ENCODE data around the gene P4HTM.

P4HTM gene, protein sequence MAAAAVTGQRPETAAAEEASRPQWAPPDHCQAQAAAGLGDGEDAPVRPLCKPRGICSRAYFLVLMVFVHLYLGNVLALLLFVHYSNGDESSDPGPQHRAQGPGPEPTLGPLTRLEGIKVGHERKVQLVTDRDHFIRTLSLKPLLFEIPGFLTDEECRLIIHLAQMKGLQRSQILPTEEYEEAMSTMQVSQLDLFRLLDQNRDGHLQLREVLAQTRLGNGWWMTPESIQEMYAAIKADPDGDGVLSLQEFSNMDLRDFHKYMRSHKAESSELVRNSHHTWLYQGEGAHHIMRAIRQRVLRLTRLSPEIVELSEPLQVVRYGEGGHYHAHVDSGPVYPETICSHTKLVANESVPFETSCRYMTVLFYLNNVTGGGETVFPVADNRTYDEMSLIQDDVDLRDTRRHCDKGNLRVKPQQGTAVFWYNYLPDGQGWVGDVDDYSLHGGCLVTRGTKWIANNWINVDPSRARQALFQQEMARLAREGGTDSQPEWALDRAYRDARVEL

DNA sequence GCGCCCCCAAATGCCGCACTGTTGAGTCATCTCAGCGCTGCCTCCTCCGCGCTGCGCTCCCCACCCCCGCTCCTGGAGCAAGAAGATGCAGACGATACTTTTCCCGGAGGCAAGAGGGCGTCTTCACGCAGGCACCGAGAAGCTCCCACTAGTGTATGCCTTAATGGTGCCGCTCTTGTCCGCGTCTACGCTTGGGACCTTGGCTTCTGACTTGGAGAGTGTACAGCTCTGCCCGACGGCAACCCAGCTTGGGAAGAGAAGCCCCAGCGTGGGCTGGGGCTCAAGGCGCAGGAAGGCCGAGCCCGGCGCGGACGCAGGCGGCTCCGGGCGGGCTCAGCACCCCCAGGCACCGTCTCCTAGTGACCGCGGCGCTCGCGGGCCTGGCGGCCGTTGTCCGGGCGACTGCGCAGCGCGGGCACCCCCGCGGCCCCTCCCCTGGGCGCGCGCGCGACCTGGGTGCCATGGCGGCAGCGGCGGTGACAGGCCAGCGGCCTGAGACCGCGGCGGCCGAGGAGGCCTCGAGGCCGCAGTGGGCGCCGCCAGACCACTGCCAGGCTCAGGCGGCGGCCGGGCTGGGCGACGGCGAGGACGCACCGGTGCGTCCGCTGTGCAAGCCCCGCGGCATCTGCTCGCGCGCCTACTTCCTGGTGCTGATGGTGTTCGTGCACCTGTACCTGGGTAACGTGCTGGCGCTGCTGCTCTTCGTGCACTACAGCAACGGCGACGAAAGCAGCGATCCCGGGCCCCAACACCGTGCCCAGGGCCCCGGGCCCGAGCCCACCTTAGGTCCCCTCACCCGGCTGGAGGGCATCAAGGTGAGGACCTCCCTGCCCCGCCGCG, at the start of gene P4HTM:
TSS of gene P4HTM (plus strand) at position 446 of the 840 bp plus-strand sequence. CDS start at position 462, 16 bp downstream.
- peak; percentile 84 for DNase-seq (ENCODE audit: low read depth)

DNA sequence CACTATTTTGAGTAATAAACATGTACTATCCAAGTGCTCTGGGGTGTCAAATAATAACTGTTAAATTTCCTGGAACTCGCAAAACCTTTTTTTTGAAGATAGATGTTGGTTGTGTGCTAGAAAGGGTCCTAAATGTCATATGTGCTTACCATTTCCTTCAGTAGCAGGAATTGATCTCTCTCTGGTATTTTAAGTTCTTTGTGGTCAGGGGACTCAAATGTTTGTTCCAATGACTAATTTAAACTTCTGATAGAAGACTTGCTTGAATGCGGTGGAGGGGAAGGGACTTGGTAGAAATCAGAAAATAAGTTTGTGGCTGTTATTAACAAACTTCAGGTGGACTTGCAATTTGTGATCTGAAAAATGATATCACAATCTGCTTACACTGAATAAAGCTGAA, 44.6 kb upstream of the P4HTM start:
- DNase-seq (ENCODE audit: low read depth) = no peak

DNA sequence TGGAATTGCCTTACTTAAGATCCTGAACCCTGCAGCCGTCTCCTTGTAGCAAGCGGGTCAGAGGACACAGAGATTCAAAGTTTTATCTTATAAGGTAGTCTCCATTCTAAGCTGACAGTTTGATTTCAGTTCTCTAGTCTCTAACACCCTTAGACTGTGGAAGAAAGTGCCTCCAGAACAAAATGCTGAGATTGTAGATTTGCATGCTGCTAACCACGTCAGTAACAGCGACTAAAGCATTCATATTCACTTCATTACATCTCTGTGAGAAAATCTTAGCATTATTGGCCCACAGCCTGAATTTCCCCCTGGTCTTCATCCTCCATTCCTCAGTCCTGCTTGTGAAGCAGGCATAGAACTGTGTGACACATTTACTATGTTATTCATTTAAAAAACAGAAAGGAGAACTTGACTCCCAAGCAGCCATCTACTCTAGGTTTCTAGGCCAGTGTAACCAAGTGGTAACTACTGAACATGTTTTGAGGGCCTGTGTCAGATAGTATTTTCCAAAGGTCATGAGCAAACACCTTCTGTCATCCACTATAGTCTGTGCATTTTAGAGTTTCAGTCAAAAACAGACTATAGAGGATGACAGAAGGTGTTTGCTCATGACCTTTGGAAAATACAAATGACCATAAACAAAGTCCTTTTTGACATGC, 44.0 kb upstream of the P4HTM start:
- no peak for DNase-seq (ENCODE audit: low read depth)

DNA sequence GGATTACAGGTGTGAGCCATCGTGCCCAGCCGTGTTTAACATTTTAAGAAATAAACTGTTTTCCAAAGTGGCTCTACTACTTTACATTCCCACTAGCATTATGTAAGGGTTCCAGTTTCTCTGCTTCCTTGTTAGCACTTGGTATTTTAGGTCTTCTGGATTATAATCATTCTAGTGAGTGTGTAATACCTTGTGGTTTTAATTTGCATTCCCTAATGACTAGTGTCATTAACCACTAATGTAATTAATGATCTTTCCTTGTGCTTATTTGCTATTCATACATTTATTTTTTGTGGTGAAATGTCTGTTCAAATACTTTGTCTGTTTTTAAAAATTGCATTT, 40.7 kb upstream of the P4HTM start:
- no peak for DNase-seq (ENCODE audit: low read depth)

DNA sequence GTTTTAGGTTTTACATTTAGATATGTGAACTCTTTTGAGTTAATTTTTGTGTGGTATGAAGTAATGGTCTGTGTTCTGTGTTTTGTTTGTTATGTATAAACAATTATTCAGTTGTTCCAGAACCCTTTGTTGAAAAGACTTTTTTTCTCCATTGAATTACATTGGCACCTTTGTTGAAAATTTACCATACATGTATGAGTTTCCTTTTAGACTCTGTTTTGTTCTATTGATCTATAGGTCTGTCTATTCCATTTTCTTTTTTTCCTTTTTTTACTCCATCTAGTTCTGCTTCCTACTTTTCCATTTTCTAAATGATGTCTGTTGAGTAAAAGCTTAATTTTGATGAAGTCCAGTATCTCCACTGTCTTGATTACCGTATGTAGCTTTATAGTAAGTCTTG, 40.0 kb upstream of the P4HTM start:
- DNase-seq (ENCODE audit: low read depth) = no peak

DNA sequence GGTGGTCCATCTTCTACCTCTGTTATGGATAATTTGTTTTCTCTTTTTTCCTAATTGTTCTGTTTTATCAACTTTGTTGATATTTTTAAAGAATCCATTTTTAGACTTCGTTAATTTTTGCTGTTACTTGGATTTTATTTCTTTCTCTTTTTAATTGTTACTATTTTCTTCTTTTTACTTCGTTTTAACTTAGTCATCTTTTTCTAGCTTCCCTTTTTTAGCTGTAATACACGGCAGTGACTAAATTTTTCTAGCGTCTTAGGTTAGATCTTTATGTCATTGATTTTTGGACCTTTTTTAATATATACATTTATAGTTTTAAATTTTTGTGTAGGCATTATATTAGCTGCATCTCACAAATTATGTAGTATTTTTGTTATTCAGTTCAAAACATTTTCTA, 38.3 kb upstream of the P4HTM start:
- DNase-seq (ENCODE audit: low read depth) = no peak

DNA sequence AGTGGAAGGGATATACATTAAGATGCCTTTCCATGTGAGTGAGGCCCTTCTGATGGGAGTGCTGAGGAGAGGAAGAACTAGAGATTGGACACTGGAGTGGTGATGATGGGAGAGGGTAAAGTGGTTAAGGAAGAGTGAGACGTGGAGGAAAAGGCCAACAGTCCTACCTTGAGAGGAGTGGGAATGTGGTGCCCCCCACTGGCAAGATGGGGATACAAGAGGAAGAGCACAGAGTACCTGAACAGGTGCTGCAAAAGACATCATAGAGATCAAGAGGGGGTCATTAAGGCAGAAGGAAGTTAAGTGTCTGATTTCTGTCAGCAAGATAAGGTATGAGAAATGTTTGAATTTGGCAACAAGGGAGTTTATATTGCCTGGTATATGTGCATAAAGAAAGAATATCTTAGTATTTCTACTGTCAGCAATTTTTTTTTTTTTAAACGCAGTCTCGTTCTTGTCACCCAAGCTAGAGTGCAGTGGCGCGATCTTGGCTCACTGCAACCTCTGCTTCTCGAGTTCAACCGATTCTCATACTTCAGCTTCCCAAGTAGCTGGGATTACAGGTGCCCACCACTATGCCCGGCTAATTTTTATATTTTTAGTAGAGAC, 37.4 kb upstream of the P4HTM start:
- DNase-seq (ENCODE audit: low read depth) = no peak

DNA sequence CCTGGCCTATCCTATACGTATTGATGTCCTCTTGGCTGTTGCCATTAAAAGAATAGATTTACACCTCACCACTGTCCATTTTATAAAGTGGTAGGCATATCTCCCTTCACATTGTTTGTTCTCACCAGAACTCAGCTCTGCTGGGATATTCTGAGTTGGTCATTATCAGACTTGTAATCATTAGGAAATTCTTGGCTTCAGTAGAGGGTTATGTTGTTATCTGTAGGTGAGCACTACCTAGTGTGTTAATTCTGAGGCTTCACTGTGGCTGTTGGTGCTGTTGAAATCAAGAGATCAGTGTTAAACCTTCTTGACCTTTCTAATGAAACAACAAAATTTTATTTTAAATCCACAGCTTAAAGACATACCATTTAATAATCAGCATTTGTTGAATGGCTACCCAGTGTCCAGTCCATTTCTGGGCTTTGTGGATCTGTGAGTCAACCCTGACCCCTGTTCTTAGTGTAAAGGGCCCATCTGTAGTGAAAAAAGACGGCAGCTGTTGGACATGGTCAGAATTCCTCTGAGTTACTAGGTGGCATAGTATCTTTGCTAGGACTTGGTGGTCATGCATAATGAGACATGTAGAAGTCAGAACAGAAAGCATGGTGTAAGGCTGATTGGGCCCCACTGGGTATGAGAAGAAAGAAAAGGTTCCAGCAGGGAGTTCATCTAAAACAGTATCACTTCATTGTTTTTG, 32.9 kb upstream of the P4HTM start:
- DNase-seq (ENCODE audit: low read depth) = no peak

DNA sequence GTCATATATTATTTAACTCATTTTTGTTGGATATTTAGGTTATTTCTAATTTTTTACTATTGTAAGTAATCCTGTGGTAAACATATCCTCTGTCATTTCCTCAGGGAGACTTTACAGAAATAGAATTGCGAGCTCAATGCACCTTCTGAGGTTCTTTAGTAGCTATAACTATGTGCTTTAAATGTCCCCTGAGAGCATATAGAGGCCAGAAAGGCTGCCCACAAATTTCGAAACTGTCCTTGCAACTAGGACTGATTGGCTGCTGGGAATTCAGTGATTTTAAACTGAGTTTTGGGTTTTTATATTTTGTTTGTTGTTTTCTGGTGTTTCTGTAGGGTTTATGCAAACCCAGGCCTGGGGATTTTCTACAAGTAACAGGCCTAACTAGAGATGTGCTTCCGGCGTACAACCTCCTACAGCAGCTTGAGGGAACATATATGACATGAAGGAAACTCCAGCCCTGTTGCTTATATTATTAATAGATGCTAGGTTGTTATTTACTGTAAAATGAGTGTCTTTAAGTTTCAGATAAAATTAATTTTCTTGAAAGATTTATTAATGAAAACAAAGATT, 29.1 kb upstream of the P4HTM start:
- no peak for DNase-seq (ENCODE audit: low read depth)

DNA sequence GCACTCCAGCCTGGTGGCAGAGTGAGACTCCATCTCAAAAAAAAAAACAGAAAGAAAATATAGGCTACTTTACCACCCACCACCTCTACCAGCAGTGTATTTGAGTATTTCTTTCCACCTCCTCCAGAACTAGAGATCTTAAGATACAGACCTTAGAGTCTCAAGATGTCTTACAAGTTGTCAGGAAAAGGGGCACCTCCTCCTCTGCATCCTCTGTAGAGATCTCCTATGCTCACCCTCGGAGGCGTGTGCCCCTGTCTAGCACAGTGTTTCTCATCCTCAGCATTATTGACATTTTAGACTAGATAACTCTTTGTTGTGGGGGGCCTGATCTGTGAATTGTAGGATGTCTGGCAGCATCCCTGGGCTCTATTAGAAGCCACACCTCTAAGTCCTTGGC, 27.7 kb upstream of the P4HTM start:
- DNase-seq (ENCODE audit: low read depth) = no peak

DNA sequence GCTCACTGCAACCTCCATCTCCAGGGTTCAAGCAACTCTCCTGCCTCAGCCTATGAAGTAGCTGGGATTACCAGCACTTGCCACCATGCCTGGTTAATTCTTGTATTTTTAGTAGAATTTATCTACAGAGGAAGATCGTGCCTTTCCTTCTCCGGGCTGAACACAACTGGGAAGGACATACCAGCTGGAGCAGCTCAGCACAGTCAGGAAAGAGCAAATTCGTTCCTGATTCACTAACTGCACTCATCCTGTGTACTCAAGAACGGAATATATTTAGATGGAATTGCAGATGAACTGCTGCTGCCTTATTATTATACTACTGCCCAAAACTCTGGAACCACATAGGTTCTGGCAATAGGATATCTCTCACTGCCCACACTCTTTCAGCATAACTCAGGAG, 27.1 kb upstream of the P4HTM start:
- no peak for DNase-seq (ENCODE audit: low read depth)

DNA sequence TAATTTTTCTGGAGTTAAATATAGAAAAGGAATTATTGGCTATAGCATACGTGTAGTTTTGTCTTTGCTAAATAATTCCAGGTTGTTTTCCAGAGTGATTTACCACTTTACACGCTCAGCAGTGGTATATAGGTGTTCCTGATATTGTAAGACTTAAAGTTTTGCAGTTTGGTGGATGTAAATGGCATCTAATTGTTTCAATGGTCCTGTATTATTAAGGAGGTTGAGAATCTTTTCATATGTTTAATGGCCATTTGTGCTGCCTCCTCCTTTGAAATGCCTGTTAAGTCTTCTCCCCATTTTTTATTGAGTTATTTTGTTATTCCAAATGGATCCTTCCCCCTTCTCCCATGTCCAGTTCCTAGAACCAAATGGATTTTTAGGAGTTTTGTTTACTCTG, 26.4 kb upstream of the P4HTM start:
- no peak for DNase-seq (ENCODE audit: low read depth)

DNA sequence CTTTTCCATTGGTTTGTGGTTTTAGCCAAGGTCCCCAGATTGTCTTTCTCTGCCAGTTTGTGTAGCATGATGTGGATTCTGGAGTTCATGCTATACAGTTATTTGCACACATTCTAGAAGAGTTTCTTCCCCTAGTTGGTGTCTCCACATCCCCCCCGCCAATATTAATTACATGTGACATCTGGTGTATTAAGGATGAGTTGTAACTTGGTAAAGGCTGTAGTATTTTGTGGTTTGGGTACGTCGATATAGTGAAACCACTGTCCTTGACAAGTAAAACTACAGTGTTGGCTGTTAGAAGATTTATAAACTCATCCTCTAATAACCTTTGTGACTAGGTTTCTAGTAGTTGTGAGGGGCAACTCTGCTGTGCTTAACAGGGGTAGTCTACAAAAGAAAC, 23.7 kb upstream of the P4HTM start:
- no peak for DNase-seq (ENCODE audit: low read depth)

DNA sequence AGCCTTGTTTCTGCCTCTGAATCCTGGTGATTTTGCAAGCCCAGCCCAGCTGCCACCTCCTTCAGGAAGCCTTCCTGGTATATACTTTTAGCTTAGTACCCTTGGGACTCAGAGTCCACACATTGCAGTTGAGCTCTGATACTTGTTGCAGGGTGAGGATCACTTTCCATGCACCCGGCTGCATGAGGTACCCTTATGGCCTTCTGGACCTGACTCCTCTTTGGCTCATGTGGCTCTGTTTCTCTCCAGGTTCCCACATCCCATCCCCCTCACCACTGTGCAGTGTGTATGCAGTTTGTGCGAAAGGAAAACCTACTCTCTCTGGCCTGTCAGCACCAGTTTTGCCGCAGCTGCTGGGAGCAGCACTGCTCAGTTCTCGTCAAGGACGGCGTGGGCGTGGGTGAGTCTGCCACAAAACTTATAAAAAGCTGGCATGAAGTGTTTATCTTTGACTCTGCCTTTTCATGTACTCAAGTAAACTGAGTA, 23.1 kb upstream of the P4HTM start:
- no peak for DNase-seq (ENCODE audit: low read depth)

DNA sequence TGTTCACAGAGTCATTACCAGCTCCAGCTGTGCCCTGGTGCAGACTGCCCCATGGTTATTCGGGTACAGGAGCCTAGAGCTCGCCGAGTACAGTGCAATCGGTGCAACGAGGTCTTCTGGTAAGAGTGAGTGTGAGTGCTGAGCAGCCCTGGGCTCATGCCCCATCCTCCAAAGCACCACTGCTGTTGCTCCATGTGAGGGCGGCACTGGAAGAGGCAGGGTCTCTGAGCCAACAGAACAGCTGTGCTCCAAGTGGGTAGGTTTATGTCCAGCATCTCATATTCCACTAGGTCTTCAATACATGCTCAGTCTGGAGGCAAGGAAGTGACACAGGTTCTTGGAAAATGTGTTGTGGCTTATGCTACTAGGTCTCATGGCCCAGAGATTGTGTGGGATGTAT, 19.5 kb upstream of the P4HTM start:
- no peak for DNase-seq (ENCODE audit: low read depth)

DNA sequence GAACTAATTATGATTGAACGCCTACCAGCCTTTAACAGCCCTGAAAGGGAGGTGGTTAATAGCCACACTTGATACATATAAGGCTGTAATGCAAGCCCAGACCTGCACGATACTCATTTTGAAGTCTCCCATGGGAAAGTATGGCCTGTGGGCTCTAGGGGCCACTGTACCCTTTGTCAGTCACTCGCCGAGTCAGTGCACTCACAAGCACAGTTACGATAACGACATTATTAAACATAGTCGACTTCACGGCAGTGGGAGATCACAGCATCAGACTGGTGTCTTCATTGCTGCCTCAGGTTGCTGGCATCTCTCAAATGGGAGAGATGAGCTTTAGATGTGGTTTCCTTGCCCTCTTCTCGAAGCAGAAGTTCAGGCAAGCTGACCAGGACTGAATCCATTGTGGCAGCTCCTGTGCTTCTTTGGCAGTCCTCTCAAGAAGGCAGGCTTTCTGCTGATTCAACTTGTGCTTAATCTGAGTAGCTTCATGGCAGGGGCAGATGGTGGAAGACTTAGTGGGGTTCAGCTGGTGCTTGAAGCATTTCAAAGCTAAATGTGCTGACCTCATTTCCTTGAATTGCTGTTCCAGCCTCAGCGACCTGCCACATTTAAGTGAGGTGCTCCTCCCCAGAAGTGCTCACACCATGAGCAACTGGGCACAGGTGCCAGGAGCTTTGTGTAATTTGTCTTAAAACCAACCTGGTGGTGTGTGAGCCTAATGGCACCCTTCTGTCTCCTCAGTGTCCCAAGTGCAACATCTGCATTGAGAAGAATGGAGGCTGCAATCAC, 15.8 kb upstream of the P4HTM start:
- no peak for DNase-seq (ENCODE audit: low read depth)

DNA sequence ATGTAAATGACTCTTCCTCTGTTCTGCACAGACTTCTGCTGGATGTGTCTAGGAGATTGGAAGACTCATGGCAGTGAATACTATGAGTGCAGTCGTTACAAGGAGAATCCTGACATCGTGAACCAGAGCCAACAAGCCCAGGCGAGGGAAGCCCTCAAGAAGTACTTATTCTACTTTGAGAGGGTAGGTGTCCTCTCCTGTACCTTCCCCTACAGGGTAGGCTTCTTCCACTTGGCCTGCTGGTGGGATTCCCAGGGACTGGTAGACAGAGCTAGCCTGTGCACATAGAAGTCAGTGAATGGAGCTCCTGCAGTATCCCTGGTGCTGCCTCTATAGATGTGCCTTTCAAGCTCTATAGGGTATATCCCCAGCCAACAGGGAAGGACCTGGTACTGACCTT, 10.6 kb upstream of the P4HTM start:
- DNase-seq (ENCODE audit: low read depth) = no peak

DNA sequence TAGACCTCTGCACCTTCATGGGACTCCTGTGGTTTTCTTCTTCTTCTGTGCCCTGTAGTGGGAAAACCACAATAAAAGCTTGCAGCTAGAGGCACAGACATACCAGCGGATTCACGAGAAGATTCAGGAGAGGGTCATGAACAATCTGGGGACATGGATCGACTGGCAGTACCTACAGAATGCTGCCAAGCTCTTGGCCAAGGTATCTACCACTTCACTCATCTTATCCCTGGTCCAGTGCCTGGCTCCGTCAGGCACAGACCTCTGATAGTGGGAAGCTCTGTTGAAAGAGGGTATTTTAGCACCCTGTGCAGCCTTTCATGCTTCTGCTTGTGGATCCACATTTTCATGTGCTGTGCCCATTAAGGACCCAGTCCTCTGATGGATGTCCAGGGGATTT, 9.7 kb upstream of the P4HTM start:
- no peak for DNase-seq (ENCODE audit: low read depth)

DNA sequence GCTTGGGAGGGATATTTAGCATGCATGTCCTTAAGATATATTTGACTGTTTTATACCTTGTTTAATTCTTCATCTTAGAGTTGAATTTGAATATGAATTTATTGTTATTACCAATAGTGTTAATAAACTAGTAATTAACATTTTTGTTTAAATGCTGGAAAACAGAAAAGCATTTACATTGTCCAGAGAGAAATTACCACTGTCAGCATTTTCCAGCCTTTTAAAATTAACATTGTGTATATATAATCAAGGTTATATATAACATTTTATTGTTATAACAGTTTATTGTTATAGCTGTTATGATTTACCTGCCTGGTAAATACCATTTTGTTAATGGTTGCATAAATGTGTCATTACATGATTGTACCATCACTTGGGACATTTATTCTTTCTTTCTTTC, 8.0 kb upstream of the P4HTM start:
- DNase-seq (ENCODE audit: low read depth) = no peak

DNA sequence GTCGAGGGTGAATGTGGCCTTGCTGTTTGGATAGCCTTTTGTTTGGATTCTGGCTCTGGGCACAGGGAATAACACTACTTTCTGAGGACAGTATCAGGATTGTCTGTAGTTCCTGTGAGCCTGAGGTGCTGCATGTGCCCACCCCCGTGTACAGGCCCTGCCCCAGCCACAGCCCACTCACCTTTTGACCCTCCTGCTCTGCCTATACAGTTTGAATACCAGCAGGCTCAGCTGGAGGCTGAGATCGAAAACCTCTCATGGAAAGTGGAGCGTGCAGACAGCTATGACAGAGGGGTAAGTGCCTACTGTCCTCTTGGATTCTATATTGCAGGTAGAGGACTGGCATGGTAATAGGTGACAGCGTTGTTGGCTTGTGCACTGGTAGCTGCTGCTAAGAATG, 7.4 kb upstream of the P4HTM start:
- DNase-seq (ENCODE audit: low read depth) = no peak

Data from HS-5 (cell line).